Measurements from ENCODE around the gene ACOT6. TPM values are rescaled to one million over a fixed set of nuclear protein-coding genes. Genes with fewer than 3 reads are reported as not detected.

ACOT6 gene
- total and polyA plus RNA-seq, 2 donors (not counting 3 experiments of a cell fraction or from before 2014, with no cell fraction given), result not detected

DNA sequence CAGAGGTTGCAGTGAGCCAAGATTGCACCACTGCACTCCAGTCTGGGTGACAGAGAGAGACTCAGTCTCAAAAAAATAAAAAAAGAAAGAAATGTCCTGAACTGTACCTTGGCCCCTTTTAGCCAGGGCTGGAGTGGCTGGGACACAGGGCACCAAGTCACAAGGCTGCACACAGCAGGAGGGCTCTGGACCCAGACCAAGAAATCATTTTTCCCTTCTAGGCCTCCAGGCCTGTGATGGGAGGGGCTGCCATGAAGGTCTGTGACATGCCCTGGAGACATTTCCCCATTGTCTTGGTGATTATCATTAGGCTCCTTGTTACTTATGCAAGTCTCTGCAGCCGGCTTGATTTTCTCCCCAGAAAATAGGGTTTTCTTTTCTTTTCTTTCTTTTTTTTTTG lies 5.1 kb upstream of the ACOT6 start:
- ChIA-PET POLR2A (no interaction called here), CTCF (no interaction called here)
- BruUV-seq (replicated peaks), result no TSS peak
- Histone ChIP-seq H2AFZ (ENCODE audit: low read depth, low read length) (no peak overlapping the region), H3K36me3 (ENCODE audit: control insufficient read depth in 2 of 2, extremely low read depth in 1 of 2, insufficient read depth in 2 of 2, low read length in 2 of 2) (no peaks in the 10 kb centered on the region), H3K79me2 (ENCODE audit: control insufficient read depth, insufficient read depth, low read length) (no peaks in the 10 kb centered on the region), H3K4me1 (ENCODE audit: control insufficient read depth, extremely low read depth, insufficient read depth, low read length) (peaks cover 5% of the 10 kb centered on the region), H3K4me3 (replicated peaks in 1 of 3; ENCODE audit: insufficient read depth in 1 of 3, low read depth in 1 of 3, low read length in 3 of 3) (no peak overlapping the region), H3K4me2 (ENCODE audit: insufficient read depth, low read length) (no peak overlapping the region), H3K9me3 (replicated peaks; ENCODE audit: control insufficient read depth, insufficient read depth, low read length) (no peaks in the 10 kb centered on the region), H4K20me1 (replicated peaks; ENCODE audit: control insufficient read depth, extremely low read depth, insufficient read depth, low read length) (no peaks in the 10 kb centered on the region), H3K9me1 (replicated peaks; ENCODE audit: control insufficient read depth, extremely low read depth, insufficient read depth, low read length) (no peaks in the 10 kb centered on the region), H3K27me3 (ENCODE audit: control insufficient read depth in 2 of 2, insufficient read depth in 2 of 2, low read length in 2 of 2) (no peaks in the 10 kb centered on the region), H3K27ac (ENCODE audit: insufficient read depth, low read depth, low read length) (no peak overlapping the region), H3K9ac (replicated peaks; ENCODE audit: extremely low read depth, insufficient read depth, low read length) (no peak overlapping the region)
- no peak for FAIRE-seq
- intact Hi-C loops (cut with micrococcal nuclease) (no loop called here), dilution Hi-C loops (cut with MboI; ENCODE audit: extremely low pct_ligation_motif_present, low sequenced_read_pairs) (no loop called here)
- no peak for DNase-seq (ENCODE audit: low read depth, low spot score)
- TF ChIP-seq, protein P1, sequence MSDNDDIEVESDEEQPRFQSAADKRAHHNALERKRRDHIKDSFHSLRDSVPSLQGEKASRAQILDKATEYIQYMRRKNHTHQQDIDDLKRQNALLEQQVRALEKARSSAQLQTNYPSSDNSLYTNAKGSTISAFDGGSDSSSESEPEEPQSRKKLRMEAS (IDR thresholded peaks at IDR 0.05; ENCODE audit: insufficient read depth, insufficient read length), result no peak
- TF ChIP-seq POLR2AphosphoS5 (IDR thresholded peaks at IDR 0.05; ENCODE audit: insufficient read depth, low read depth, low read length) (no peak), POLR2A (IDR thresholded peaks at IDR 0.05; ENCODE audit: low read depth, low read length) (no peak), FOS (IDR thresholded peaks at IDR 0.05; ENCODE audit: borderline replicate concordance, insufficient read depth, low read length) (no peak), GATA2 (IDR thresholded peaks at IDR 0.05; ENCODE audit: insufficient read depth, insufficient read length, low read depth, low read length) (no peak), JUN (IDR thresholded peaks at IDR 0.05; ENCODE audit: borderline replicate concordance, insufficient read depth, insufficient read length, low read depth) (no peak), MYC (IDR thresholded peaks at IDR 0.05; ENCODE audit: low read depth, low read length) (no peak)
- TF ChIP-seq, protein P2, sequence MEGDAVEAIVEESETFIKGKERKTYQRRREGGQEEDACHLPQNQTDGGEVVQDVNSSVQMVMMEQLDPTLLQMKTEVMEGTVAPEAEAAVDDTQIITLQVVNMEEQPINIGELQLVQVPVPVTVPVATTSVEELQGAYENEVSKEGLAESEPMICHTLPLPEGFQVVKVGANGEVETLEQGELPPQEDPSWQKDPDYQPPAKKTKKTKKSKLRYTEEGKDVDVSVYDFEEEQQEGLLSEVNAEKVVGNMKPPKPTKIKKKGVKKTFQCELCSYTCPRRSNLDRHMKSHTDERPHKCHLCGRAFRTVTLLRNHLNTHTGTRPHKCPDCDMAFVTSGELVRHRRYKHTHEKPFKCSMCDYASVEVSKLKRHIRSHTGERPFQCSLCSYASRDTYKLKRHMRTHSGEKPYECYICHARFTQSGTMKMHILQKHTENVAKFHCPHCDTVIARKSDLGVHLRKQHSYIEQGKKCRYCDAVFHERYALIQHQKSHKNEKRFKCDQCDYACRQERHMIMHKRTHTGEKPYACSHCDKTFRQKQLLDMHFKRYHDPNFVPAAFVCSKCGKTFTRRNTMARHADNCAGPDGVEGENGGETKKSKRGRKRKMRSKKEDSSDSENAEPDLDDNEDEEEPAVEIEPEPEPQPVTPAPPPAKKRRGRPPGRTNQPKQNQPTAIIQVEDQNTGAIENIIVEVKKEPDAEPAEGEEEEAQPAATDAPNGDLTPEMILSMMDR (IDR thresholded peaks at IDR 0.05; ENCODE audit: extremely low read depth in 1 of 2, insufficient read depth in 1 of 2, low read depth in 1 of 2, low read length in 2 of 2), result no peak

All from endothelial cell of umbilical vein (primary cell).